Measurements from ENCODE around the gene MMP17. TPM values are rescaled to one million over a fixed set of nuclear protein-coding genes. Genes with fewer than 3 reads are reported as not detected.

Gene MMP17
- total RNA-seq, 1 donor from 2014 or later = 0.62 TPM

- no peaks in the 10 kb centered on the region for H3K36me3 Mint-ChIP-seq (ENCODE audit: low read depth)
- H3K27me3 Mint-ChIP-seq (ENCODE audit: low read depth) = peaks cover 45% of the 10 kb centered on the region
- intact Hi-C loops (cut with micrococcal nuclease) = no loop called here
- no peaks in the 10 kb centered on the region for H3K9me3 Mint-ChIP-seq
- no peak overlapping the region for H3K27ac Mint-ChIP-seq
- DNase-seq (ENCODE audit: low spot score) = no peak
- H3K4me1 Mint-ChIP-seq (ENCODE audit: low read depth) = peaks cover 4% of the 10 kb centered on the region
- peak overlapping the region; percentile 56 for H3K4me3 Mint-ChIP-seq (ENCODE audit: low read depth)
Observed at GRCh38 chr12:131828671-131829355, 620 bp downstream of the MMP17 start.

DNA sequence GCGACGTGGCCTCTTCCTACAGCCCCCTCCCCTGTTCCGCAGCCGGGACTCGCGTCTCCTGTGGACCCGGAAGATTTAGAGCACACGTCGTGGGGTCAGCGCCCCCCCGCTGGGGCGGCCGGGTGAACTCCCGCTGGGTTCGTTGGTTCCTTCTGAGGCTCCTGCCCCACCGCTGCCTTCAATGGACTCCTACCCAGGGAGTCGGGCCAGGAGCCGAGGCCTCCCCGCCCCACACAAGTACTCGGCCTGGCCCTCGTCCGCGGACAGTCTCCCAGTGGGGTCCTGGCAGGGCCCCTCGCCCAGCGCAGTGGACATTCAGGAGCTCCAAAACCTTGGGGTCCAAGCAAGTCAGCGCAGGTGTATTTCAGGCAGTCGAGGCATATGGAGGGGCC is 1.2 kb downstream of the MMP17 start:
- intact Hi-C loops (cut with micrococcal nuclease) = no loop called here

GRCh38 chr12:131829791-131830334 is 1.7 kb downstream of the MMP17 start:
- DNase-seq (ENCODE audit: low spot score) = no peak
- Mint-ChIP-seq H3K9me3 (no peaks in the 10 kb centered on the region), H3K27ac (no peak overlapping the region), H3K36me3 (ENCODE audit: low read depth) (no peaks in the 10 kb centered on the region), H3K4me1 (ENCODE audit: low read depth) (peaks cover 4% of the 10 kb centered on the region), H3K4me3 (ENCODE audit: low read depth) (no peak overlapping the region), H3K27me3 (ENCODE audit: low read depth) (peaks cover 45% of the 10 kb centered on the region)
- intact Hi-C loops (cut with micrococcal nuclease) = no loop called here

More for the DNA sequence above, 1.2 kb downstream of the MMP17 start:
- peak overlapping the region; percentile 56 for H3K4me3 Mint-ChIP-seq (ENCODE audit: low read depth)
- no peaks in the 10 kb centered on the region for H3K36me3 Mint-ChIP-seq (ENCODE audit: low read depth)
- DNase-seq (ENCODE audit: low spot score) = no peak
- H3K27me3 Mint-ChIP-seq (ENCODE audit: low read depth) = peaks cover 45% of the 10 kb centered on the region
- peaks cover 4% of the 10 kb centered on the region for H3K4me1 Mint-ChIP-seq (ENCODE audit: low read depth)
- no peak overlapping the region for H3K27ac Mint-ChIP-seq
- no peaks in the 10 kb centered on the region for H3K9me3 Mint-ChIP-seq

GRCh38 chr12:131830335-131830913 is 2.2 kb downstream of the MMP17 start:
- no peaks in the 10 kb centered on the region for H3K36me3 Mint-ChIP-seq (ENCODE audit: low read depth)

GRCh38 chr12:131830914-131831571 is 2.9 kb downstream of the MMP17 start:
- Mint-ChIP-seq H3K36me3 (ENCODE audit: low read depth) (no peaks in the 10 kb centered on the region), H3K9me3 (no peaks in the 10 kb centered on the region), H3K27me3 (ENCODE audit: low read depth) (peaks cover 40% of the 10 kb centered on the region), H3K27ac (no peak overlapping the region), H3K4me1 (ENCODE audit: low read depth) (peaks cover 4% of the 10 kb centered on the region), H3K4me3 (ENCODE audit: low read depth) (peak overlapping the region; percentile 33)
- DNase-seq (ENCODE audit: low spot score) = no peak
- intact Hi-C loops (cut with micrococcal nuclease) = no loop called here

More at GRCh38 chr12:131830335-131830913, 2.2 kb downstream of the MMP17 start:
- intact Hi-C loops (cut with micrococcal nuclease) = no loop called here
- peaks cover 43% of the 10 kb centered on the region for H3K27me3 Mint-ChIP-seq (ENCODE audit: low read depth)
- peaks cover 4% of the 10 kb centered on the region for H3K4me1 Mint-ChIP-seq (ENCODE audit: low read depth)
- no peak overlapping the region for H3K27ac Mint-ChIP-seq
- H3K4me3 Mint-ChIP-seq (ENCODE audit: low read depth) = no peak overlapping the region
- no peaks in the 10 kb centered on the region for H3K9me3 Mint-ChIP-seq
- DNase-seq (ENCODE audit: low spot score) = peak; percentile 22

DNA sequence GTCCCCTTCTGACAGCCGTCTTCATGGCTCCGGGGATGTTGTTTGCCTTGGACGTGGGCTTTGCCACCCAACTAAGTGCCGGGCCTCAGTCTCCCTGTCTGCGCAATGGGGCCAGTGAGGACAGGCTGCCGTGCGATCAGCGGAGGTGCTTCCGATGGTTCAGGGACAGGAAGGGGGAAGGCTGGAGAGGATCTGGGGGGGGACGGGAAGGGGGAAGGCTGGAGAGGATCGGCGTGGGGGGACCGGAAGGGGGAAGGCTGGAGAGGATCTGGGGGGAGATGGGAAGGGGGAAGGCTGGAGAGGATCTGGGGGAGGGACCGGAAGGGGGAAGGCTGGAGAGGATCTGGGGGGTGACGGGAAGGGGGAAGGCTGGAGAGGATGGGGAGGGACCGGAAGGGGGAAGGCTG is 3.4 kb downstream of the MMP17 start:
- H3K4me3 Mint-ChIP-seq (ENCODE audit: low read depth) = no peak overlapping the region
- intact Hi-C loops (cut with micrococcal nuclease) = no loop called here

DNA sequence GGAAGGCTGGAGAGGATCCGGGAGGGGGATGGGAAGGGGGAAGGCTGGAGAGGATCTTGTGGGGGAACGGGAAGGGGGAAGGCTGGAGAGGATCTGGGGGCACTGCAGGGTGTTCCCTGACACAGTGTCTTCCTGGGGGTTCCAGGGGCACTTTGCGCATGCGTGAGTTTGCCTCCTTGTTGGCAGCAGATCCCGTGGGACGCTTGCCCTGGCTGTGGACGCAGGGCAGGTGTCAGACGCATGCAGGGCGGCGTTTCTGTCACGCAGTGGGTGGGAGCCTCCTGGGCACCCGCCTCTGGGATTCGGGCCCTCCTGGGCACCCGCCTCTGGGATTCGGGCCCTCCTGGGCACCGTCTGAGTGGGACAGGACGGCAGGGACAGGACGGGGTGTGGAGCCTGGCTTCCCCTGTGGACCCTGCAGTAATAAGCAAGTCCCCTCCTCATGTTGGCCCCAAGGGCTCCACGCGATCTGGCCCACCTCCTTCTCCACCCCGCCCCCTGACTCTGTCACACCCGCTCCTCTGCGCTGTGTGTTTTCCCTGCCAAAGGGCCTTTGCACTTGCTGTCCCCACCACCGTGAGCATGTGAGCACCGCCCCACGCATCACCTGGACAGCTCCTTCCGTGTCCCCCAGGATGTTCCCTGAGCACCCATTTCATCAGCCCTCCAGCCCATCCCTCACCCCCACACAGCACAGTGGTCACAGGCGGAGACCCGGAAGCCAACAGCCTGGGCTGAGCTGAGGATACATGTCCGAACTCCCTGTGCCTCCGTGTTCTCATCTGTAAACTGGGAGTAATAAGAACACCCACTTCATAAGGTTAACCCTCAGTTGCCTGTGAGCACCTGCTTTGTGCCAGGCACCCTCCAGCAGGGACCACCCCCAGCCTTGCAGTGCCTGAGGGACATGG is 4.4 kb downstream of the MMP17 start:
- H3K36me3 Mint-ChIP-seq (ENCODE audit: low read depth) = no peaks in the 10 kb centered on the region
- peaks cover 27% of the 10 kb centered on the region for H3K27me3 Mint-ChIP-seq (ENCODE audit: low read depth)
- H3K4me3 Mint-ChIP-seq (ENCODE audit: low read depth) = no peak overlapping the region
- intact Hi-C loops (cut with micrococcal nuclease) = no loop called here
- DNase-seq (ENCODE audit: low spot score) = no peak
- H3K9me3 Mint-ChIP-seq = no peaks in the 10 kb centered on the region
- H3K4me1 Mint-ChIP-seq (ENCODE audit: low read depth) = peaks cover 4% of the 10 kb centered on the region
- H3K27ac Mint-ChIP-seq = no peak overlapping the region

More for the DNA sequence above, 3.4 kb downstream of the MMP17 start:
- Mint-ChIP-seq H3K4me1 (ENCODE audit: low read depth) (peaks cover 4% of the 10 kb centered on the region), H3K27ac (no peak overlapping the region), H3K27me3 (ENCODE audit: low read depth) (peaks cover 35% of the 10 kb centered on the region), H3K36me3 (ENCODE audit: low read depth) (no peaks in the 10 kb centered on the region), H3K9me3 (no peaks in the 10 kb centered on the region)
- DNase-seq (ENCODE audit: low spot score) = no peak

- intact Hi-C loops (cut with micrococcal nuclease) = no loop called here
- H3K9me3 Mint-ChIP-seq = no peaks in the 10 kb centered on the region
- H3K4me3 Mint-ChIP-seq (ENCODE audit: low read depth) = no peak overlapping the region
Observed at GRCh38 chr12:131833288-131833895, 5.2 kb downstream of the MMP17 start.

DNA sequence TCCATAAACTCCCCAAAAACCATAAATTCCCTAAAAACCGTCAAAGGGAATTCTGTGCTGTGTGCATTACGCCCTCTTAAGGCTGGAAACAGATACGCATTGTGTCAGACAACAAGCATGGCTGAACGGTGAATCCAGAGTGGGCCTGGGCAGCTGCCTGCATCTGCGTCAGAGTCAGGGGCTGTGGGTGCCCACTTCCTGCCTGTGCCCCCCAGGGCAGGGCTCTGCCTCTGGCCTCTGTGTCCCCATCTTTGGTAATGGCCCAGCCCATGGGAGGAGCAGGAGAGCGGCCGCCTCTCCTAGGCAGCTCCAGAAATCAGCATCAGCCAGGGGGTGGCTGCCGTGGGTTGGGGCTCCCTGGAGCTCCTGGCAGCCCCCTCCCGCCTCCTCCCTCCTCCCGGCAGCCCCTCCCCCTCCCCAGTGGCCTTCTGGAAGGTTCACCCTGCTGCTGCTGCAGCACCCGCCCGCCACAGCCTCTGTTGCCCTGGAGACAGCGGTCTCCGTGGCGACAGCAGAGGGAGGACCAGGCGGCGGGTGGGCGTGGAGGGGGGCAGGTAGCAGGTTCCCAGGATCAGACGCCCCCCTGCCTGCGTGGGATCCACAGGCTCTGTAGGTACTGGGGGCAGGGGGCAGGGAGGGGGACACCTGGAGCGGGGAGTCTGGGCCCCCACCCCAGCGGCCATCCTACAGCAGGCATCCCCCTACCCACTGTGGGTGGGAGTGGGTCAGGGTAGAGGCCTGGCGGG is 5.9 kb downstream of the MMP17 start:
- H3K4me1 Mint-ChIP-seq (ENCODE audit: low read depth) = peaks cover 4% of the 10 kb centered on the region
- intact Hi-C loops (cut with micrococcal nuclease) = no loop called here

More at GRCh38 chr12:131833288-131833895, 5.2 kb downstream of the MMP17 start:
- peaks cover 4% of the 10 kb centered on the region for H3K4me1 Mint-ChIP-seq (ENCODE audit: low read depth)
- no peaks in the 10 kb centered on the region for H3K36me3 Mint-ChIP-seq (ENCODE audit: low read depth)
- H3K27ac Mint-ChIP-seq = no peak overlapping the region
- DNase-seq (ENCODE audit: low spot score) = no peak
- peaks cover 25% of the 10 kb centered on the region for H3K27me3 Mint-ChIP-seq (ENCODE audit: low read depth)

GRCh38 chr12:131834798-131835615 is 6.8 kb downstream of the MMP17 start:
- no peaks in the 10 kb centered on the region for H3K9me3 Mint-ChIP-seq
- peaks cover 20% of the 10 kb centered on the region for H3K27me3 Mint-ChIP-seq (ENCODE audit: low read depth)
- no peaks in the 10 kb centered on the region for H3K36me3 Mint-ChIP-seq (ENCODE audit: low read depth)
- no peak for DNase-seq (ENCODE audit: low spot score)
- intact Hi-C loops (cut with micrococcal nuclease) = no loop called here
- H3K4me3 Mint-ChIP-seq (ENCODE audit: low read depth) = no peak overlapping the region
- H3K4me1 Mint-ChIP-seq (ENCODE audit: low read depth) = peaks cover 4% of the 10 kb centered on the region
- no peak overlapping the region for H3K27ac Mint-ChIP-seq

More for the DNA sequence above, 5.9 kb downstream of the MMP17 start:
- no peaks in the 10 kb centered on the region for H3K36me3 Mint-ChIP-seq (ENCODE audit: low read depth)
- DNase-seq (ENCODE audit: low spot score) = no peak
- no peak overlapping the region for H3K27ac Mint-ChIP-seq
- no peak overlapping the region for H3K4me3 Mint-ChIP-seq (ENCODE audit: low read depth)
- H3K27me3 Mint-ChIP-seq (ENCODE audit: low read depth) = peaks cover 25% of the 10 kb centered on the region
- H3K9me3 Mint-ChIP-seq = no peaks in the 10 kb centered on the region

- H3K27me3 Mint-ChIP-seq (ENCODE audit: low read depth) = peaks cover 20% of the 10 kb centered on the region
- no peak overlapping the region for H3K4me3 Mint-ChIP-seq (ENCODE audit: low read depth)
- H3K9me3 Mint-ChIP-seq = no peaks in the 10 kb centered on the region
- DNase-seq (ENCODE audit: low spot score) = no peak
- no peaks in the 10 kb centered on the region for H3K36me3 Mint-ChIP-seq (ENCODE audit: low read depth)
- peaks cover 4% of the 10 kb centered on the region for H3K4me1 Mint-ChIP-seq (ENCODE audit: low read depth)
- no peak overlapping the region for H3K27ac Mint-ChIP-seq
- intact Hi-C loops (cut with micrococcal nuclease) = no loop called here
Observed at GRCh38 chr12:131835616-131836171, 7.5 kb downstream of the MMP17 start.

Data from activated T-helper 2 cell treated with anti-CD3 and anti-CD28 coated beads, Interferon-gamma antibody, Interleukin-2, Interleukin-4, amounts not matched to agents 10 μg/mL and 5 μg/mL and 100 μg/mL, durations not matched to agents 14 hours and 24 hours and 36 hours (primary cell).